IMR-90 (cell line): ENCODE results near the gene ZNF175. TPM values are rescaled to one million over a fixed set of nuclear protein-coding genes. Genes with fewer than 3 reads are reported as not detected.
"Not testable (repeated sequence)": the region's sequence is repeated elsewhere in the genome, so short reads cannot be mapped to it uniquely, and the experiment has no call there.

Source experiments
- ATAC-seq: fragments of 200-7000 bp; cut with Tn5 transposase; 2 replicates; pipeline ENCODE4 v1.9.1; 2020; ENCODE audit warnings: low read depth, mild to moderate bottlenecking, moderate library complexity
- BruUV-seq: library from RNA; stranded (reverse); fragments of 400-500 nt; replicated peaks from 2 replicates; lab custom pipeline; 2021; lab: Mats Ljungman, UMichigan
- CTCF ChIA-PET: fragments of 300-600 bp; formaldehyde crosslinking; extraction: SDS; loops from one replicate; lab custom pipeline; 2021; ENCODE audit warnings: antibody characterized with exemption; lab: Yijun Ruan, JAX
- POLR2A ChIA-PET: fragments of 300-600 bp; sonication (Branson Sonifier 250); formaldehyde crosslinking; loops from one replicate; lab custom pipeline; 2022; ENCODE audit warnings: antibody characterized with exemption; ENCODE audit not compliant: unreplicated experiment; lab: Charles Lee
- DNase-seq: peaks from one replicate; pipeline ENCODE4 v3.0.0; 2013
- H2AFZ ChIP-seq: replicated peaks from 2 replicates; pipeline ENCODE3; 2013; ENCODE audit warnings: low read length, mild to moderate bottlenecking; ENCODE audit not compliant: poor library complexity
- H2AK5ac ChIP-seq: 2 replicates; pipeline ENCODE4 v1.6.1; 2013; ENCODE audit warnings: low read depth, low read length, inconsistent platforms
- H2AK9ac ChIP-seq: replicated peaks from 2 replicates; pipeline ENCODE3; 2013; ENCODE audit warnings: mild to moderate bottlenecking, low read depth, low read length, moderate library complexity; ENCODE audit not compliant: poor library complexity
- H2BK120ac ChIP-seq: 2 replicates; pipeline ENCODE4 v1.6.1; 2013; ENCODE audit warnings: low read depth, low read length, inconsistent platforms
- H2BK15ac ChIP-seq: 3 replicates; pipeline ENCODE4 v1.6.1; 2013; ENCODE audit warnings: low read depth, low read length, inconsistent platforms
- H2BK20ac ChIP-seq: 2 replicates; pipeline ENCODE4 v1.6.1; 2013; ENCODE audit warnings: low read depth, mild to moderate bottlenecking, inconsistent platforms, low read length, moderate library complexity
- H2BK5ac ChIP-seq: 2 replicates; pipeline ENCODE4 v1.6.1; 2013; ENCODE audit warnings: mild to moderate bottlenecking, low read depth, low read length, inconsistent platforms; ENCODE audit not compliant: poor library complexity, severe bottlenecking
- H3K14ac ChIP-seq: replicated peaks from 2 replicates; pipeline ENCODE4 v1.6.1; 2013; ENCODE audit warnings: low read depth, low read length, inconsistent platforms
- H3K18ac ChIP-seq: 2 replicates; pipeline ENCODE4 v1.6.1; 2013; ENCODE audit warnings: low read depth, low read length, control low read depth
- H3K23ac ChIP-seq: 2 replicates; pipeline ENCODE4 v1.6.1; 2013; ENCODE audit warnings: low read depth, low read length, inconsistent platforms
- H3K27ac ChIP-seq: 2 replicates; pipeline ENCODE4 v1.5.1; 2013; ENCODE audit warnings: mild to moderate bottlenecking, control low read depth, low read length; ENCODE audit not compliant: insufficient read depth
- H3K27me3 ChIP-seq: 2 replicates; pipeline ENCODE4 v1.6.1; 2013; ENCODE audit warnings: low read length; ENCODE audit not compliant: control insufficient read depth, insufficient read depth
- H3K36me3 ChIP-seq: 2 replicates; pipeline ENCODE4 v1.6.1; 2013; ENCODE audit warnings: low read length, mixed read lengths; ENCODE audit not compliant: control insufficient read depth, insufficient read depth
- H3K4ac ChIP-seq: 2 replicates; pipeline ENCODE4 v1.6.1; 2013; ENCODE audit warnings: low read depth, low read length, inconsistent platforms
- H3K4me1 ChIP-seq: 2 replicates; pipeline ENCODE4 v1.6.1; 2013; ENCODE audit warnings: low read length, mixed read lengths; ENCODE audit not compliant: control insufficient read depth, insufficient read depth
- H3K4me2 ChIP-seq: 2 replicates; pipeline ENCODE4 v1.6.1; 2013; ENCODE audit warnings: low read depth, mild to moderate bottlenecking, control low read depth, low read length, moderate library complexity
- H3K4me3 ChIP-seq: 2 replicates; pipeline ENCODE4 v1.5.1; 2013; ENCODE audit warnings: low read depth, mild to moderate bottlenecking, control low read depth, low read length, moderate library complexity; ENCODE audit not compliant: insufficient read depth
- H3K56ac ChIP-seq: 2 replicates; pipeline ENCODE4 v1.6.1; 2013; ENCODE audit warnings: low read length, inconsistent platforms; ENCODE audit not compliant: insufficient read depth; ENCODE audit errors: extremely low read depth
- H3K79me1 ChIP-seq, 2 experiments: 2 replicates each; pipeline ENCODE4 v1.6.1; 2013; ENCODE audit warnings: low read length in 2 of 2, inconsistent platforms in 1 of 2, low read depth in 1 of 2
- H3K9ac ChIP-seq: 2 replicates; pipeline ENCODE4 v1.6.1; 2013; ENCODE audit warnings: low read depth, low read length, control low read depth
- H3K9me1 ChIP-seq: 2 replicates; pipeline ENCODE4 v1.6.1; 2013; ENCODE audit warnings: low read length, inconsistent platforms; ENCODE audit not compliant: insufficient read depth
- H3K9me3 ChIP-seq: 2 replicates; pipeline ENCODE4 v1.6.1; 2013; ENCODE audit warnings: low read length; ENCODE audit not compliant: control insufficient read depth, insufficient read depth
- H4K20me1 ChIP-seq: 2 replicates; pipeline ENCODE4 v1.6.1; 2013; ENCODE audit warnings: low read length, inconsistent platforms; ENCODE audit not compliant: insufficient read depth
- H4K5ac ChIP-seq: 2 replicates; pipeline ENCODE4 v1.6.1; 2013; ENCODE audit warnings: mild to moderate bottlenecking, low read depth, low read length, control low read depth
- H4K8ac ChIP-seq, 2 experiments: 2 replicates each; pipeline ENCODE4 v1.6.1; 2013; ENCODE audit warnings: low read depth in 2 of 2, low read length in 2 of 2, control low read depth in 1 of 2, inconsistent platforms in 1 of 2
- H4K91ac ChIP-seq: 2 replicates; pipeline ENCODE4 v1.6.1; 2013; ENCODE audit warnings: low read depth, low read length, inconsistent platforms; ENCODE audit not compliant: insufficient read depth
- WGBS, 2 experiments: methylation state at CpG; one replicate each; pipeline versions ENCODE4 v1.1.5 to v1.1.7; 2013; ENCODE audit warnings: missing lambda C conversion rate in 2 of 2; ENCODE audit not compliant: insufficient read length in 1 of 2; ENCODE audit errors: extremely low coverage in 2 of 2; 5-methylcytosine and 5-hydroxymethylcytosine counted together
- dilution Hi-C: fragments of 300-500 bp; cut with HindIII; formaldehyde crosslinking; loops from one replicate; pipeline ENCODE4 v1.14.3; 2018; ENCODE audit warnings: low sequenced_read_pairs; ENCODE audit not compliant: unreplicated experiment
- in situ Hi-C: fragments of 300-500 bp; cut with MboI; formaldehyde crosslinking; loops from 3 replicates; pipeline ENCODE4 v1.14.3; 2019; ENCODE audit warnings: low sequenced_read_pairs, inconsistent platforms, mixed read lengths
- intact Hi-C: fragments of 100-400 bp; cut with micrococcal nuclease; formaldehyde crosslinking; loops from 2 replicates; pipeline ENCODE4 v1.10.0; 2022
- polyA plus RNA-seq, 3 experiments: library from polyadenylated mRNA; depleted of rRNA; stranded (reverse); fragments of >200 nt; gene quantifications; 2 replicates each; pipeline ENCODE4 v1.2.3, GENCODE V29; 2012; ENCODE audit warnings: low replicate concordance in 1 of 3
- total RNA-seq: library from RNA; depleted of rRNA; stranded (reverse); fragments of >200 nt; gene quantifications from 2 replicates; pipeline ENCODE4 v1.2.3, GENCODE V29; 2012

The ZNF175 gene
- total and polyA plus RNA-seq, 2 of the 4 experiments (the other 2 are of a cell fraction): 3.6 to 8.4 TPM

DNA sequence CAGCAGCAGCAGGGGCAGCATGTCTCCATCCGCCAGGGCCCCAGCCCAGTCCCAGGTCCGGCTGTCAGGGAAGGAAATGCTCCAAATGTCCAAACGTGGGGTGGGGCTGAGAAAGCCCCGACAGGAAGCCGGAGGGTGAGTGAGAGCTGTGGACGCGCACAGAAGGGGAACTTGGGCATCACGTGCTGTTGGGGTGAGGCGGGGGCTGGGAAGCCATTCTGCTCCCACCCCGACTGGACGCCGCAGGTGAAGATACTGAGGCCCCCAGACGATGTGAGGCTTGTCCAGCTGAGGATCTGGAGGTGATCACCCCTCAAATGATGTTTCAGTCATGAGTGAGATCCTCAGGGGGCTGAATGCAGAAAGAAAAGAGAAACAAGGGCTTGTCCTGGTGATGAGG is 59.2 kb downstream of the ZNF175 start, which contains the start of gene SIGLEC5:
Gene SIGLEC5, minus strand, starts transcription at position 87 of the 400 bp plus-strand sequence. Its CDS starts 66 bp downstream, at position 21.
- H3K36me3 ChIP-seq, H3K27ac ChIP-seq, H4K5ac ChIP-seq, H2BK5ac ChIP-seq, POLR2A ChIA-PET, H3K18ac ChIP-seq, H3K9me1 ChIP-seq, H2BK120ac ChIP-seq, H3K4ac ChIP-seq, H3K79me1 ChIP-seq, H2BK15ac ChIP-seq, H2AK5ac ChIP-seq, in situ Hi-C loops, DNase-seq, BruUV-seq, H2BK20ac ChIP-seq, ATAC-seq, H3K27me3 ChIP-seq, H2AFZ ChIP-seq, H3K14ac ChIP-seq, CTCF ChIA-PET, H3K56ac ChIP-seq, H4K91ac ChIP-seq, H2AK9ac ChIP-seq, H3K23ac ChIP-seq, intact Hi-C loops, H3K9ac ChIP-seq, H3K9me3 ChIP-seq, H4K20me1 ChIP-seq, H3K4me1 ChIP-seq, H3K4me2 ChIP-seq, H3K4me3 ChIP-seq, H4K8ac ChIP-seq, dilution Hi-C loops: not testable (repeated sequence)
- no CpG with 5 or more reads among the region's 13 CpGs for WGBS, 2 experiments
